HG03103 (cell line): Measurements from ENCODE around the gene AADACL4.
"Not testable (repeated sequence)": the region's sequence is repeated elsewhere in the genome, so short reads cannot be mapped to it uniquely, and the experiment has no call there.

Experiments
- ATAC-seq: cut with Tn5 transposase; IDR thresholded peaks from one replicate; pipeline ENCODE4 v1.9.1; 2021; ENCODE audit warnings: low read depth; ENCODE audit not compliant: unreplicated experiment

Gene AADACL4

GRCh38 chr1:12626888-12627287 is 17.0 kb upstream of the AADACL4 start:
- no peak for ATAC-seq

- ATAC-seq, result no peak
Observed at GRCh38 chr1:12627296-12627695, 16.6 kb upstream of the AADACL4 start.

GRCh38 chr1:12629511-12629956 is 14.4 kb upstream of the AADACL4 start:
- ATAC-seq, result no peak

GRCh38 chr1:12629985-12630760 is 13.7 kb upstream of the AADACL4 start:
- ATAC-seq, result no peak

GRCh38 chr1:12630946-12631530 is 12.8 kb upstream of the AADACL4 start:
- ATAC-seq, result no peak

- no peak for ATAC-seq
Observed at GRCh38 chr1:12631571-12631970, 12.3 kb upstream of the AADACL4 start.

- ATAC-seq, result no peak
Observed at GRCh38 chr1:12634156-12634555, 9.7 kb upstream of the AADACL4 start.

GRCh38 chr1:12634696-12635202 is 9.1 kb upstream of the AADACL4 start:
- ATAC-seq, result no peak

GRCh38 chr1:12636098-12636950 is 7.6 kb upstream of the AADACL4 start:
- ATAC-seq, result no peak

- ATAC-seq, result no peak
Observed at GRCh38 chr1:12637693-12638092, 6.2 kb upstream of the AADACL4 start.

- no peak for ATAC-seq
Observed at GRCh38 chr1:12640237-12640957, 3.5 kb upstream of the AADACL4 start.

GRCh38 chr1:12640958-12641272 is 3.0 kb upstream of the AADACL4 start:
- no peak for ATAC-seq

GRCh38 chr1:12643079-12643478 is 806 bp upstream of the AADACL4 start:
- ATAC-seq, result no peak

- no peak for ATAC-seq
Observed at GRCh38 chr1:12644237-12644636, 352 bp downstream of the AADACL4 start.

GRCh38 chr1:12644829-12645228 is 944 bp downstream of the AADACL4 start:
- ATAC-seq, result no peak

GRCh38 chr1:12645401-12645800 is 1.5 kb downstream of the AADACL4 start:
- not testable (repeated sequence) for ATAC-seq

- ATAC-seq, result no peak
Observed at GRCh38 chr1:12648741-12649140, 4.9 kb downstream of the AADACL4 start.

GRCh38 chr1:12649971-12650421 is 6.1 kb downstream of the AADACL4 start:
- ATAC-seq, result no peak

GRCh38 chr1:12654004-12654567 is 10.2 kb downstream of the AADACL4 start:
- ATAC-seq, result no peak

GRCh38 chr1:12654657-12655056 is 10.8 kb downstream of the AADACL4 start:
- no peak for ATAC-seq
